HCT116 (cell line): ENCODE results near the gene ATP2B1. TPM values are rescaled to one million over a fixed set of nuclear protein-coding genes. Genes with fewer than 3 reads are reported as not detected.

ENCODE experiments used
- ATAC-seq: fragments of 200-7000 bp; cut with Tn5 transposase; 2 replicates; pipeline ENCODE4 v1.9.1; 2020; ENCODE audit warnings: mild to moderate bottlenecking, moderate library complexity
- BruUV-seq: library from RNA; stranded (reverse); fragments of 400-500 nt; replicated peaks from 2 replicates; lab custom pipeline; 2021; lab: Mats Ljungman, UMichigan
- CTCF ChIA-PET: fragments of 300-600 bp; sonication (Branson Sonifier 250); formaldehyde crosslinking; loops from one replicate; lab custom pipeline; 2021; ENCODE audit warnings: antibody characterized with exemption; lab: Charles Lee
- POLR2A ChIA-PET: fragments of 300-600, 350-600 bp; sonication (Branson Sonifier 250); formaldehyde crosslinking; loops from one replicate; lab custom pipeline; 2021; ENCODE audit warnings: antibody characterized with exemption; lab: Charles Lee
- RAD21 ChIA-PET, 2 experiments: fragments of 300-600 bp; sonication (Branson Sonifier 250); formaldehyde crosslinking; loops; one replicate each; lab custom pipeline; 2023; ENCODE audit warnings: low total read pairs in 2 of 2; ENCODE audit not compliant: uncharacterized antibody in 2 of 2, unreplicated experiment in 2 of 2, low non-redundant PET in 1 of 2; lab: Charles Lee
- DNase-seq: peaks from one replicate; pipeline ENCODE4 v3.0.0-alpha.2; 2010; ENCODE audit warnings: low read depth, low spot score
- H2AFZ ChIP-seq: fragments of 200-600 bp; shearing (Covaris generic), sonication (generic); 2 replicates; pipeline ENCODE4 v1.6.1; 2017; ENCODE audit warnings: low read depth, mixed run types, mixed read lengths, antibody characterized with exemption, low read length; ENCODE audit not compliant: poor library complexity, severe bottlenecking
- H3K27ac ChIP-seq: 2 replicates; pipeline ENCODE4 v1.5.1; 2012; ENCODE audit warnings: low read depth, low read length
- H3K27me3 ChIP-seq: fragments of 200-600 bp; sonication (generic); 2 replicates; pipeline ENCODE4 v1.6.1; 2016; ENCODE audit warnings: mixed run types, low read length, mixed read lengths; ENCODE audit not compliant: insufficient read depth
- H3K36me3 ChIP-seq, 2 experiments: fragments of 200-500 bp in 1 of 2; fragments of 200-600 bp in 1 of 2; sonication (Bioruptor generic) in 1 of 2; sonication (generic) in 1 of 2; 2 replicates each; pipeline versions ENCODE4 v1.5.1 to v1.6.1; 2014 to 2016; ENCODE audit warnings: low read length in 2 of 2, inconsistent platforms in 1 of 2, mixed read lengths in 1 of 2, mixed run types in 1 of 2; ENCODE audit not compliant: insufficient read depth in 2 of 2, control insufficient read depth in 1 of 2
- H3K4me1 ChIP-seq, 2 experiments: fragments of 200-600 bp in 1 of 2; sonication (generic) in 1 of 2; 2 replicates each; pipeline versions ENCODE4 v1.5.1 to v1.6.1; 2012 to 2017; ENCODE audit warnings: low read length in 2 of 2, inconsistent platforms in 1 of 2, mild to moderate bottlenecking in 1 of 2, mixed read lengths in 1 of 2, mixed run types in 1 of 2, moderate library complexity in 1 of 2; ENCODE audit not compliant: insufficient read depth in 2 of 2, control insufficient read depth in 1 of 2
- H3K4me2 ChIP-seq: fragments of 200-600 bp; sonication (generic); 2 replicates; pipeline ENCODE4 v1.6.1; 2017; ENCODE audit warnings: mixed run types, low read length, mixed read lengths
- H3K4me3 ChIP-seq, 2 experiments: fragments of 200-600 bp in 1 of 2; sonication (generic) in 1 of 2; replicated peaks in 1 of 2; 2 replicates each; pipeline ENCODE4 v1.5.1; 2011 to 2016; ENCODE audit warnings: low read length in 2 of 2, control low read depth in 1 of 2, low read depth in 1 of 2, mild to moderate bottlenecking in 1 of 2, mixed read lengths in 1 of 2, mixed run types in 1 of 2
- H3K79me2 ChIP-seq: fragments of 200-600 bp; sonication (generic); 2 replicates; pipeline ENCODE4 v1.6.1; 2017; ENCODE audit warnings: mild to moderate bottlenecking, mixed run types, low read length, moderate library complexity, mixed read lengths; ENCODE audit not compliant: insufficient read depth
- H3K9ac ChIP-seq: fragments of 200-600 bp; sonication (generic); 2 replicates; pipeline ENCODE4 v1.6.1; 2016; ENCODE audit warnings: low read length, mixed read lengths
- H3K9me2 ChIP-seq: fragments of 200-600 bp; sonication (generic), shearing (Covaris generic); 2 replicates; pipeline ENCODE4 v1.6.1; 2017; ENCODE audit warnings: mixed run types, mild to moderate bottlenecking, moderate library complexity; ENCODE audit not compliant: insufficient read depth
- H3K9me3 ChIP-seq, 2 experiments: fragments of 200-500 bp in 1 of 2; fragments of 200-600 bp in 1 of 2; sonication (Bioruptor generic) in 1 of 2; sonication (generic) in 1 of 2; 2 replicates each; pipeline ENCODE4 v1.6.1; 2014 to 2017; ENCODE audit warnings: low read length in 2 of 2, mixed read lengths in 2 of 2, inconsistent platforms in 1 of 2, low read depth in 1 of 2, mild to moderate bottlenecking in 1 of 2, mixed run types in 1 of 2, moderate library complexity in 1 of 2; ENCODE audit not compliant: control insufficient read depth in 1 of 2, insufficient read depth in 1 of 2
- H4K20me1 ChIP-seq: fragments of 200-600 bp; sonication (generic), shearing (Covaris generic); 2 replicates; pipeline ENCODE4 v1.6.1; 2017; ENCODE audit warnings: mixed run types, mild to moderate bottlenecking, moderate library complexity; ENCODE audit not compliant: insufficient read depth
- CBX3 ChIP-seq: IDR thresholded peaks from 2 replicates; pipeline ENCODE4 v1.6.1; 2012; ENCODE audit warnings: low read depth
- EGR1 ChIP-seq: IDR thresholded peaks from 2 replicates; pipeline ENCODE4 v1.6.1; 2012; ENCODE audit warnings: low read depth
- EZH2 ChIP-seq: fragments of 200-600 bp; sonication (generic); IDR thresholded peaks from 2 replicates; pipeline ENCODE4 v1.6.1; 2017; ENCODE audit warnings: antibody characterized with exemption, mixed run types
- FOSL1 ChIP-seq: IDR thresholded peaks from 2 replicates; pipeline ENCODE4 v1.6.1; 2012; ENCODE audit warnings: low read depth
- POLR2A ChIP-seq: IDR thresholded peaks from 2 replicates; pipeline ENCODE4 v1.7.0; 2011; ENCODE audit warnings: borderline replicate concordance; ENCODE audit not compliant: insufficient read depth, insufficient read length; ENCODE audit errors: extremely low read depth
- POLR2AphosphoS5 ChIP-seq: IDR thresholded peaks from 2 replicates; pipeline ENCODE4 v1.6.1; 2011; ENCODE audit warnings: mild to moderate bottlenecking, low read depth, low read length, moderate library complexity
- RAD21 ChIP-seq: IDR thresholded peaks from 2 replicates; pipeline ENCODE4 v1.6.1; 2012; ENCODE audit warnings: low read depth, mild to moderate bottlenecking
- SP1 ChIP-seq: IDR thresholded peaks from 2 replicates; pipeline ENCODE4 v1.6.1; 2012; ENCODE audit warnings: low read depth
- SRF ChIP-seq: IDR thresholded peaks from 2 replicates; pipeline ENCODE4 v1.6.1; 2012; ENCODE audit warnings: low read depth
- TCF7L2 ChIP-seq: IDR thresholded peaks from 2 replicates; pipeline ENCODE4 v1.7.0; 2011; ENCODE audit warnings: borderline replicate concordance, inconsistent platforms; ENCODE audit not compliant: insufficient read depth, insufficient read length; ENCODE audit errors: extremely low read depth
- YY1 ChIP-seq: IDR thresholded peaks from 2 replicates; pipeline ENCODE4 v1.6.1; 2011; ENCODE audit warnings: low read length, low read depth, moderate library complexity, mild to moderate bottlenecking; ENCODE audit not compliant: insufficient replicate concordance; ENCODE audit errors: extremely low read depth
- ZNF274 ChIP-seq: fragments of 200-500 bp; sonication (Bioruptor generic); IDR thresholded peaks from 2 replicates; pipeline ENCODE4 v1.6.1; 2014; ENCODE audit warnings: mild to moderate bottlenecking, low read depth, low read length, inconsistent platforms
- intact Hi-C: fragments of 100-400 bp; cut with micrococcal nuclease; formaldehyde crosslinking; loops from 2 replicates; pipeline ENCODE4 v1.10.0; 2022
- total RNA-seq: library from RNA; stranded (reverse); gene quantifications from one replicate; pipeline ENCODE4 v1.2.1, GENCODE V29; 2021; ENCODE audit not compliant: unreplicated experiment
- TF ChIP-seq, protein P1 (sequence below): IDR thresholded peaks from 2 replicates; pipeline ENCODE4 v1.6.1; 2012
- TF ChIP-seq, protein P2 (sequence below), 3 experiments: fragments of 200-600 bp in 1 of 3; sonication (generic) in 1 of 3; IDR thresholded peaks in 2 of 3; conservative IDR thresholded peaks in 1 of 3; 2 replicates each; pipeline ENCODE4 v1.5.1; 2012 to 2017; ENCODE audit warnings: low read depth in 2 of 3, low read length in 2 of 3, antibody characterized with exemption in 1 of 3, borderline replicate concordance in 1 of 3, control low read depth in 1 of 3, mild to moderate bottlenecking in 1 of 3, mixed read lengths in 1 of 3, mixed run types in 1 of 3, moderate library complexity in 1 of 3; ENCODE audit not compliant: insufficient read depth in 1 of 3

ATP2B1 gene
- total RNA-seq, 1 experiment from 2014 or later: 62.4 TPM

DNA sequence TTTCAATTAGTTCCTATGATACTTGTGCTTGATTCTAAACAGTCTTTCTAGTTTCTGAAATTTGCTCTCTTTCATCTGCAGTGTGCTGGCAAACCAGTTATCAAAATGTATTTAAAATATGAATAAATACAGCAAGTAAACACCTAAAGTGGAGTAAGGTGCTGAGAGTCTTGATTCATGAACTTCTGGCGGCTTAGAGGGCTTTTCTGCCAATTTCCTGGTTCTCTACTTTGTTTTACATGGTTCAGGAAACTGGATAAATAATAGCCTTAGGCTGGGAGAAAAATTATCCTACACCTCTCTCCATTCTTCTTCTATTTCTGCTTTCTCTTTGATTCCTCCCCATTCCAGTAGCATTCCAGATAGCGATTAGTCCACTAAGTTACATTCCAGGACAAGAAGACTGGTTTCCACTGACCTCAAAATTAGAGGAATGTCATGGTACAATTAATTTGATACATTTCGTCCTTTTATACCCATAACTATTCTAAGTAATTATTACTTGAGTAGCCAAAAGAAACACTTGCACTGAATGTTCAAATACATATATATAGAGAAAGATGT lies 14.9 kb downstream of the ATP2B1 start:
- peaks cover 0 to 5% of the 10 kb centered on the region in 2 experiments; a peak in 1 of 4 replicates for H3K4me1 ChIP-seq
- H4K20me1 ChIP-seq: peaks cover 23% of the 10 kb centered on the region; the same call in 1 of the 2 replicates
- no peak for TF ChIP-seq SRF
- no peak for TF ChIP-seq ZNF274
- TF ChIP-seq SP1: no peak
- TF ChIP-seq YY1: no peak
- no peak for TF ChIP-seq EGR1
- TF ChIP-seq, protein P1, sequence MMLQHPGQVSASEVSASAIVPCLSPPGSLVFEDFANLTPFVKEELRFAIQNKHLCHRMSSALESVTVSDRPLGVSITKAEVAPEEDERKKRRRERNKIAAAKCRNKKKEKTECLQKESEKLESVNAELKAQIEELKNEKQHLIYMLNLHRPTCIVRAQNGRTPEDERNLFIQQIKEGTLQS: no peak
- TF ChIP-seq, protein P2, sequence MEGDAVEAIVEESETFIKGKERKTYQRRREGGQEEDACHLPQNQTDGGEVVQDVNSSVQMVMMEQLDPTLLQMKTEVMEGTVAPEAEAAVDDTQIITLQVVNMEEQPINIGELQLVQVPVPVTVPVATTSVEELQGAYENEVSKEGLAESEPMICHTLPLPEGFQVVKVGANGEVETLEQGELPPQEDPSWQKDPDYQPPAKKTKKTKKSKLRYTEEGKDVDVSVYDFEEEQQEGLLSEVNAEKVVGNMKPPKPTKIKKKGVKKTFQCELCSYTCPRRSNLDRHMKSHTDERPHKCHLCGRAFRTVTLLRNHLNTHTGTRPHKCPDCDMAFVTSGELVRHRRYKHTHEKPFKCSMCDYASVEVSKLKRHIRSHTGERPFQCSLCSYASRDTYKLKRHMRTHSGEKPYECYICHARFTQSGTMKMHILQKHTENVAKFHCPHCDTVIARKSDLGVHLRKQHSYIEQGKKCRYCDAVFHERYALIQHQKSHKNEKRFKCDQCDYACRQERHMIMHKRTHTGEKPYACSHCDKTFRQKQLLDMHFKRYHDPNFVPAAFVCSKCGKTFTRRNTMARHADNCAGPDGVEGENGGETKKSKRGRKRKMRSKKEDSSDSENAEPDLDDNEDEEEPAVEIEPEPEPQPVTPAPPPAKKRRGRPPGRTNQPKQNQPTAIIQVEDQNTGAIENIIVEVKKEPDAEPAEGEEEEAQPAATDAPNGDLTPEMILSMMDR (IDR thresholded peaks at IDR 0.05 in 2 of 3, conservative IDR thresholded peaks at IDR 0.05 in 1 of 3; ENCODE audit: borderline replicate concordance in 1 of 3, insufficient read depth in 1 of 3, low read depth in 2 of 3, low read length in 2 of 3): no peak
- no peak for TF ChIP-seq RAD21
- no peak for TF ChIP-seq POLR2A
- TF ChIP-seq TCF7L2: no peak
- TF ChIP-seq FOSL1: no peak
- no peak for TF ChIP-seq CBX3
- TF ChIP-seq EZH2: no peak
- TF ChIP-seq POLR2AphosphoS5: no peak
- BruUV-seq: no TSS peak
- H3K9me2 ChIP-seq: no peaks in the 10 kb centered on the region
- no peak overlapping the region for H3K4me3 ChIP-seq
- H3K27me3 ChIP-seq: no peaks in the 10 kb centered on the region
- no peak overlapping the region for H3K4me2 ChIP-seq
- H3K9me3 ChIP-seq: no peaks in the 10 kb centered on the region
- no peak overlapping the region for H3K27ac ChIP-seq
- intact Hi-C loops: no loop called here
- ATAC-seq: no peak
- no peak overlapping the region for H3K9ac ChIP-seq
- CTCF ChIA-PET: no interaction called here
- RAD21 ChIA-PET: no interaction called here
- H3K79me2 ChIP-seq: peaks cover 99% of the 10 kb centered on the region
- POLR2A ChIA-PET: no interaction called here
- no peak overlapping the region for H2AFZ ChIP-seq
- DNase-seq: no peak
- no peaks in the 10 kb centered on the region for H3K36me3 ChIP-seq
